HCT116 (cell line): ENCODE data around the gene RAI1.
A peak's percentile ranks its signal among the peaks of the same experiment; 100 is the strongest.

Experiments
- CEBPB ChIP-seq: IDR thresholded peaks from 2 replicates; pipeline ENCODE4 v1.6.1; 2012; ENCODE audit warnings: low read depth
- EZH2 ChIP-seq: fragments of 200-600 bp; sonication (generic); IDR thresholded peaks from 2 replicates; pipeline ENCODE4 v1.6.1; 2017; ENCODE audit warnings: antibody characterized with exemption, mixed run types
- JUND ChIP-seq: IDR thresholded peaks from 2 replicates; pipeline ENCODE4 v1.6.1; 2012
- POLR2A ChIP-seq: IDR thresholded peaks from 2 replicates; pipeline ENCODE4 v1.7.0; 2011; ENCODE audit warnings: borderline replicate concordance; ENCODE audit not compliant: insufficient read depth, insufficient read length; ENCODE audit errors: extremely low read depth
- POLR2AphosphoS5 ChIP-seq: IDR thresholded peaks from 2 replicates; pipeline ENCODE4 v1.6.1; 2011; ENCODE audit warnings: mild to moderate bottlenecking, low read depth, low read length, moderate library complexity
- YY1 ChIP-seq: IDR thresholded peaks from 2 replicates; pipeline ENCODE4 v1.6.1; 2011; ENCODE audit warnings: low read length, low read depth, moderate library complexity, mild to moderate bottlenecking; ENCODE audit not compliant: insufficient replicate concordance; ENCODE audit errors: extremely low read depth
- ZNF274 ChIP-seq: fragments of 200-500 bp; sonication (Bioruptor generic); IDR thresholded peaks from 2 replicates; pipeline ENCODE4 v1.6.1; 2014; ENCODE audit warnings: mild to moderate bottlenecking, low read depth, low read length, inconsistent platforms
- TF ChIP-seq, protein P1 (sequence below), 3 experiments: fragments of 200-600 bp in 1 of 3; sonication (generic) in 1 of 3; IDR thresholded peaks in 2 of 3; conservative IDR thresholded peaks in 1 of 3; 2 replicates each; pipeline ENCODE4 v1.5.1; 2012 to 2017; ENCODE audit warnings: low read depth in 2 of 3, low read length in 2 of 3, antibody characterized with exemption in 1 of 3, borderline replicate concordance in 1 of 3, control low read depth in 1 of 3, mild to moderate bottlenecking in 1 of 3, mixed read lengths in 1 of 3, mixed run types in 1 of 3, moderate library complexity in 1 of 3; ENCODE audit not compliant: insufficient read depth in 1 of 3
- TF ChIP-seq, protein P2 (sequence below): IDR thresholded peaks from 2 replicates; pipeline ENCODE4 v1.6.1; 2011; ENCODE audit warnings: mild to moderate bottlenecking, low read length, moderate library complexity; ENCODE audit not compliant: insufficient replicate concordance; ENCODE audit errors: extremely low read depth
- TF ChIP-seq, protein P3 (sequence below): IDR thresholded peaks from 2 replicates; pipeline ENCODE4 v1.6.1; 2012; ENCODE audit warnings: low read depth

- no peak for TF ChIP-seq YY1
- no peak for TF ChIP-seq EZH2
- TF ChIP-seq, protein P1, sequence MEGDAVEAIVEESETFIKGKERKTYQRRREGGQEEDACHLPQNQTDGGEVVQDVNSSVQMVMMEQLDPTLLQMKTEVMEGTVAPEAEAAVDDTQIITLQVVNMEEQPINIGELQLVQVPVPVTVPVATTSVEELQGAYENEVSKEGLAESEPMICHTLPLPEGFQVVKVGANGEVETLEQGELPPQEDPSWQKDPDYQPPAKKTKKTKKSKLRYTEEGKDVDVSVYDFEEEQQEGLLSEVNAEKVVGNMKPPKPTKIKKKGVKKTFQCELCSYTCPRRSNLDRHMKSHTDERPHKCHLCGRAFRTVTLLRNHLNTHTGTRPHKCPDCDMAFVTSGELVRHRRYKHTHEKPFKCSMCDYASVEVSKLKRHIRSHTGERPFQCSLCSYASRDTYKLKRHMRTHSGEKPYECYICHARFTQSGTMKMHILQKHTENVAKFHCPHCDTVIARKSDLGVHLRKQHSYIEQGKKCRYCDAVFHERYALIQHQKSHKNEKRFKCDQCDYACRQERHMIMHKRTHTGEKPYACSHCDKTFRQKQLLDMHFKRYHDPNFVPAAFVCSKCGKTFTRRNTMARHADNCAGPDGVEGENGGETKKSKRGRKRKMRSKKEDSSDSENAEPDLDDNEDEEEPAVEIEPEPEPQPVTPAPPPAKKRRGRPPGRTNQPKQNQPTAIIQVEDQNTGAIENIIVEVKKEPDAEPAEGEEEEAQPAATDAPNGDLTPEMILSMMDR (IDR thresholded peaks at IDR 0.05 in 2 of 3, conservative IDR thresholded peaks at IDR 0.05 in 1 of 3; ENCODE audit: borderline replicate concordance in 1 of 3, insufficient read depth in 1 of 3, low read depth in 2 of 3, low read length in 2 of 3) = no peak
- TF ChIP-seq POLR2AphosphoS5 = 0 out of 2 replicates have a peak, but pooled peaks have one; percentile 15
- TF ChIP-seq CEBPB = no peak
- TF ChIP-seq POLR2A = no peak
- TF ChIP-seq, protein P2, sequence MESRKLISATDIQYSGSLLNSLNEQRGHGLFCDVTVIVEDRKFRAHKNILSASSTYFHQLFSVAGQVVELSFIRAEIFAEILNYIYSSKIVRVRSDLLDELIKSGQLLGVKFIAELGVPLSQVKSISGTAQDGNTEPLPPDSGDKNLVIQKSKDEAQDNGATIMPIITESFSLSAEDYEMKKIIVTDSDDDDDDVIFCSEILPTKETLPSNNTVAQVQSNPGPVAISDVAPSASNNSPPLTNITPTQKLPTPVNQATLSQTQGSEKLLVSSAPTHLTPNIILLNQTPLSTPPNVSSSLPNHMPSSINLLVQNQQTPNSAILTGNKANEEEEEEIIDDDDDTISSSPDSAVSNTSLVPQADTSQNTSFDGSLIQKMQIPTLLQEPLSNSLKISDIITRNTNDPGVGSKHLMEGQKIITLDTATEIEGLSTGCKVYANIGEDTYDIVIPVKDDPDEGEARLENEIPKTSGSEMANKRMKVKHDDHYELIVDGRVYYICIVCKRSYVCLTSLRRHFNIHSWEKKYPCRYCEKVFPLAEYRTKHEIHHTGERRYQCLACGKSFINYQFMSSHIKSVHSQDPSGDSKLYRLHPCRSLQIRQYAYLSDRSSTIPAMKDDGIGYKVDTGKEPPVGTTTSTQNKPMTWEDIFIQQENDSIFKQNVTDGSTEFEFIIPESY = no peak
- TF ChIP-seq, protein P3, sequence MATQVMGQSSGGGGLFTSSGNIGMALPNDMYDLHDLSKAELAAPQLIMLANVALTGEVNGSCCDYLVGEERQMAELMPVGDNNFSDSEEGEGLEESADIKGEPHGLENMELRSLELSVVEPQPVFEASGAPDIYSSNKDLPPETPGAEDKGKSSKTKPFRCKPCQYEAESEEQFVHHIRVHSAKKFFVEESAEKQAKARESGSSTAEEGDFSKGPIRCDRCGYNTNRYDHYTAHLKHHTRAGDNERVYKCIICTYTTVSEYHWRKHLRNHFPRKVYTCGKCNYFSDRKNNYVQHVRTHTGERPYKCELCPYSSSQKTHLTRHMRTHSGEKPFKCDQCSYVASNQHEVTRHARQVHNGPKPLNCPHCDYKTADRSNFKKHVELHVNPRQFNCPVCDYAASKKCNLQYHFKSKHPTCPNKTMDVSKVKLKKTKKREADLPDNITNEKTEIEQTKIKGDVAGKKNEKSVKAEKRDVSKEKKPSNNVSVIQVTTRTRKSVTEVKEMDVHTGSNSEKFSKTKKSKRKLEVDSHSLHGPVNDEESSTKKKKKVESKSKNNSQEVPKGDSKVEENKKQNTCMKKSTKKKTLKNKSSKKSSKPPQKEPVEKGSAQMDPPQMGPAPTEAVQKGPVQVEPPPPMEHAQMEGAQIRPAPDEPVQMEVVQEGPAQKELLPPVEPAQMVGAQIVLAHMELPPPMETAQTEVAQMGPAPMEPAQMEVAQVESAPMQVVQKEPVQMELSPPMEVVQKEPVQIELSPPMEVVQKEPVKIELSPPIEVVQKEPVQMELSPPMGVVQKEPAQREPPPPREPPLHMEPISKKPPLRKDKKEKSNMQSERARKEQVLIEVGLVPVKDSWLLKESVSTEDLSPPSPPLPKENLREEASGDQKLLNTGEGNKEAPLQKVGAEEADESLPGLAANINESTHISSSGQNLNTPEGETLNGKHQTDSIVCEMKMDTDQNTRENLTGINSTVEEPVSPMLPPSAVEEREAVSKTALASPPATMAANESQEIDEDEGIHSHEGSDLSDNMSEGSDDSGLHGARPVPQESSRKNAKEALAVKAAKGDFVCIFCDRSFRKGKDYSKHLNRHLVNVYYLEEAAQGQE = no peak
- TF ChIP-seq ZNF274 = no peak
- TF ChIP-seq JUND = no peak
Observed at GRCh38 chr17:17708816-17709215, 27.6 kb downstream of the RAI1 start.
